ENCODE results near the gene PSMA6.
A peak's percentile ranks its signal among the peaks of the same experiment; 100 is the strongest.
"Not testable (repeated sequence)": the region's sequence is repeated elsewhere in the genome, so short reads cannot be mapped to it uniquely, and the experiment has no call there.

PSMA6 gene

GRCh38 chr14:35285168-35286002 is 6.8 kb upstream of the PSMA6 start:
- DNase-seq, result peak; percentile 45

GRCh38 chr14:35286003-35286600 is 6.1 kb upstream of the PSMA6 start:
- no peak for DNase-seq

DNA sequence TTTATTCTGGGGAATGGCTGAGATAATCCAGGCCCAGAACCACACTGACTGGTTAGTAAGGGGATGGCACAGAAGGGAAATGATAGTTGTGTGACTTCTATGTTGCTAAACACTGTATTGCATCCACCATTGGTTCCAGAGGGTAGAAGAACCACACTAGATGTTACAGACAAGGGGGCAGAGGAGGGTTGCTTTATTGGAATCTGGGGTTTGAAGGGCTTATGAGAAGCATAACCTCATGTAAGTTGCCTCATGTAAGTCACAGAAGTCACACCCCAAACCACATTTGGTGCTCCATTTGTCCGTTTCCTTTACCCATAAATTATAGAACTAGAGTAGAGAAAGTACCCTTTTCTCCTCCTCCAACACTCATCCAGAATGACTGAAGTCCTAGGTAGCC is 5.5 kb upstream of the PSMA6 start:
- DNase-seq, result no peak

- peak; percentile 80 for DNase-seq
Observed at GRCh38 chr14:35287431-35288013, 4.7 kb upstream of the PSMA6 start.

DNA sequence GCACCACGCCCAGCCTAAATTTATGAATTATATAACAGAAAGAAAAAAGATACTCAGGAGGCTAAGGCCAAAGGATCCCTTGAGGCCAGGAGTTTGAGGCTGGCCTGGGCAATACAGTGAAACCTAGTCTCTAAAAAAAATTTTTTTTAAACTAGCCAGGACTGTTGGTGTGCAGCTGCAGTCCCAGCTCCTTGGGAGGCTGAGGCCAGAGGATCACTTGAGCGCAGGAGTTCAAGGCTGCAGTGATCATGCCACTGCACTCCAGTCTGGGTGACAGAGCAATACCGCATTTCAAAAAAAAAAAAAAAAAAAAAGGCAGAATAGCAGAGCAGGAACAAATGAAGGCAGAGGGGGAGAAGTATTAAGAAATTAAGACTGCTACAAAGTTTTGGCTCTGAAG is 2.6 kb upstream of the PSMA6 start:
- no peak for DNase-seq

DNA sequence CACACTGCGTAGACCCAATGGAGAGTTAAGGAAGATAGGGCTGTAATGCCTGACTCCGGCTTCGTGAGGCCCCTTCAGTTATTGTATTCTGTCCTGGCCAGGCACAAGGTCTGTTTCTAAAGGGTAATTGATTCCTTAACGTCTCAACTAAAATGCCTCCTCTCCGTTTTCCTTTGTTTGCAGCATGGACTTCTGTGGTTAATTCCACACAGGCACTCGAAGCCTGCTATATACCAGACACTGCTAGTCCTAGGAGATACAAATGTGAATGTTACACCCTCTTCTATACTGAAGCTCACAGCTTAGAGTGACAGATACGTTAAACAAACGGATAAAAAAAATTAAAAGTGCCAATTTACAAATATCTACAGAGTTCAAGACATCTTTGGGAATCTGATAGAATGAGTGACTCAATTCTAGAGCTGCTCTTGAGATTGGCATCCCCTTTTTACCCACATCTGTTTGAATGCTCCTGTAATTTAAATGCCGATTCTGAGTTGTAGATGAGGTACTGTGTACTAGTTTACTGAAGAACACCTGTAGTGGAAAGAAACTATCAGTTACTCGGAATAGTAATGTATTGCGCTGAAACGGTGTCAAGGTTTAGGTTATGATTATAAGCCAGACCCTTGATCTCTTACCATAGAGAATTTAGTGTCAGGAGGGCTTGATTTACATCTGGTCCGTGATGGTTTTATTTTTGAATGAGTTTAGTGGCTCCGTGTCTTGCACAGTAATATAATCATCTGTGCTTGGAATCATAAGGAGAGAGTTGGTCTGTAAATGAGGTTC is 784 bp downstream of the PSMA6 start:
- no peak for DNase-seq

- DNase-seq, result no peak
Observed at GRCh38 chr14:35295845-35296161, 3.6 kb downstream of the PSMA6 start.

- DNase-seq, result no peak
Observed at GRCh38 chr14:35296545-35296944, 4.4 kb downstream of the PSMA6 start.

DNA sequence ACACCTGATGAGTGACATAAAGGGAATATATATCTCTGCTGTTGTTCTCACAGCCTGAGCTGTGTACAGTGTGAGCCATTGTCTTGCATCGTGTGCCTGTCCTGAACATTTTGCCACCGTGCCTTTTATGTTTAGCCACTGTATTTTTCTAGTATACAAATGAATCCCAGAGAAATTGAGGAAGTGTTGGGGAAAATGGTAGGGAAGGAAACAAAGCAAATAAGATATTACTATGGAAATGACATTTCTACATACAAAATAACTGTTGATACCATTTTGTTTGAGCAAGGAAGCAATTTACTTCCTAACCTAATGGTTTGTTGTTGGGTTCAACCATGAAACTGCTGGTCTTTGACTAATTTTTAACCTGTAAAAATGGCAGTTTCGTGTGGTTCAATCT is 5.5 kb downstream of the PSMA6 start:
- DNase-seq, result no peak

GRCh38 chr14:35298351-35298750 is 6.2 kb downstream of the PSMA6 start:
- no peak for DNase-seq

- no peak for DNase-seq
Observed at GRCh38 chr14:35299708-35300107, 7.5 kb downstream of the PSMA6 start.

DNA sequence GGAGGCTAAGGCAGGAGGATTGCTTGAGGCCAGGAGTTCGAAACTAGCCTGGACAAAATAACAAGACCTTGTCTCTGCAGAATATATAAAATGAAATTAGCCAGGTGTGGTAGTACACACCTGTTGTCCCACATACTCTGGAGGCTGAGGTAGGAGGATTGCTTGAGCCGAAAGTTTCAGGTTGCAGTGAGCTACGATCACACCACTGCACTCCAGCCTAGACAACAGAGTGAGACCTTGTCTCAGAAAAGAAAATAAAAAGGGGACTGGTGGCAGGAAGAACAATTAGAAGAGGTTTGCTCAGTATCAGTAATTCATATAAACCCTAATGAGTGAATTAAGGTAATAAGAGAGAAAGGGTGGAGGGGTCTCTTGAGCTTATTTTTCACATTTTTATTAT is 8.0 kb downstream of the PSMA6 start:
- DNase-seq, result no peak

GRCh38 chr14:35301334-35301733 is 9.2 kb downstream of the PSMA6 start:
- DNase-seq, result not testable (repeated sequence)

- no peak for DNase-seq
Observed at GRCh38 chr14:35301735-35302528, 9.8 kb downstream of the PSMA6 start.

- DNase-seq, result no peak
Observed at GRCh38 chr14:35303149-35303935, 11.2 kb downstream of the PSMA6 start.

DNA sequence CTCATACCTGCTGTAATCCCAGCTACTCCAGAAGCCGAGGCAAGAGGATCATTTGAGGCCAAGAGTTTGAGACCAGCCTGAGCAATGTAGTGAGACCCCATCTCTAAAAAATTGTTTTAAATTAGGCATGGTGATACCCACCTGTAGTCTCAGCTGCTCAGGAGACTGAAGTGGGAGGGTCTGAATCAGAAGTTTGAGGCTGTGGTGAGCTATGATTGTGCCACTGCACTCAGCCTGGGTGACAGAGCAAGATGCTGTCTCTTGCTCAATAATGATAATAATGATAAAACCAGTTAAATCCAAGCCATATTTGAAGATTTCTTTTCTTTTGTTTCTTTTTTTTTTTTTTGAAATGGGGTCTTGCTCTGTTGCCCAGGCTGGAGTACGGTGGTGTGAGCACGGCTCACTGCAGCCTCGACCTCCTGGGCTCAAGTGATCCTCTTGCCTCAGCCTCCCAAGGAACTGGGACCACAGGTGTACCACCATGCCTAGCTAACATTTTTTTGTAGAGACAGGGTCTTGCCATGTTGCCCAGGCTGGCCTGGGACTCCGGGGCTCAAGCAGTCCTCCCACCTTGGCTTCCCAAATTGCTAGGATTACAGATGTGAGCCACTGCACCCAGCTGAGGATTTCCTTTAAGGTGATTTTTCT is 12.8 kb downstream of the PSMA6 start:
- no peak for DNase-seq

DNA sequence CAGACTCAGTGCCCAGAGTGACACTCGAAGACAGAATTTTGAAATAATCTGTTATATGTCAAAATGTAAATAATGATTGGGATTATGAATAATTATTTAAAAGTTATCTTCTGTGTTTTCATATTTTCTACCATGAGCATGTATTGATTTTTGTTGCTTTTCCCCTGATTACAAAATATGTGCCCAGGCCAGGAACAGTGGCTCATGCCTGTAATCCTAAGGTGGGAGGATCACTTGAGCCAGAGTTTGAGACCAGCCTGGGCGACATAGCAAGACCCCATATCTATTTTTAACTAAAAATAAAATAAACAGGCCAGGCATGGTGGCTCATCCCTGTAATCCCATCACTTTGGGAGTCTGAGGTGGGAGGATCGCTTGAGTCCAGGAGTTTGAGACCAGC is 13.5 kb downstream of the PSMA6 start:
- DNase-seq, result no peak

- DNase-seq, result no peak
Observed at GRCh38 chr14:35306114-35306513, 13.9 kb downstream of the PSMA6 start.

DNA sequence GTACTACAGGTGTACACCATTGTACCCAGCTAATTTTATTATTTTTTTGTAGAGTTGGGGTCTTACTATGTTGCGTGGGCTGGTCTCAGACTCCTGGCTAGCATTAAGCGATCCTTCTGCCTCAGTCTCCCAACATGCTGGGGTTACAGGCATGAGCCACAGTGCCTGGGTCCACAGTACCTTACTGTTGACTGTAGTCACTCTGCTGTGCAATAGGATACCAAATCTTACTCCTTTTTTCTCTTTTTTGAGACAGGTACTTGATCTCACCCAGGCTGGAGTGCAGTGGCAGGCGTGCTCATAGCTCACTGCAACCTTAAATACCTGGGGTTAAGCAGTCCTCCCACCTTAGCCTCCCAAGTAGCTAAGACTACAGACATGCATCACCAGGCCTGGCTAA is 25.6 kb downstream of the PSMA6 start:
- no peak for DNase-seq

GRCh38 chr14:35319509-35319908 is 27.3 kb downstream of the PSMA6 start:
- DNase-seq, result no peak

DNA sequence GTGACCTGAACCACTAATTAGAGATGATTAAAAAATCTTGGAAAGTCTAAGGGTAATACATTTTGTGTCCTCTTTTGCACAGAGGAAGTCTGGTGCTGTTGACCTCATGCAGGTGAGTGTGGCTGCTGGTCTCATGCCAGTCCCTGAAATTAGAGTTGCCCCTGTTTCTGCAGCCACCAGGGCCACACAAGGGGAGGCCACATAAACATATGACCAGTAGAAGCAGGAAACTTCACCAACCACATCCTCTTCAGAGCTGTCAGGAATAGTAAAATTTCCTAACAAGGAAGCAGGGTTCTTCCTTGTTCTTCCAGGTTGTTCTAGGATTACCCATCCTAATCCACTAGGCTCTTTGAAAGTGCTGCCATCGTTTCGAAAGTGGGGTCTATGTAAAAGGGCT is 28.3 kb downstream of the PSMA6 start:
- DNase-seq, result no peak

Measured in stimulated activated CD4-positive, alpha-beta T cell treated with anti-CD3 and anti-CD28 coated beads, Interleukin-15, amount 100 ng/mL, for 24 hours (primary cell).